WTC11 (cell line): Measurements from ENCODE around the gene ABCC6. TPM values are rescaled to one million over a fixed set of nuclear protein-coding genes. Genes with fewer than 3 reads are reported as not detected.

Source experiments
- ATAC-seq: fragments of 200-7000 bp; cut with Tn5 transposase; 2 replicates; pipeline ENCODE4 v1.10.0; 2021; ENCODE audit warnings: mild to moderate bottlenecking, moderate library complexity
- CTCF ChIA-PET: fragments of 300-600 bp; sonication (Branson Sonifier 250); formaldehyde crosslinking; loops from one replicate; lab custom pipeline; 2021; ENCODE audit warnings: antibody characterized with exemption; lab: Charles Lee
- POLR2A ChIA-PET: fragments of 350-600 bp; sonication (Branson Sonifier 250); formaldehyde crosslinking; loops from one replicate; lab custom pipeline; 2021; ENCODE audit warnings: antibody characterized with exemption; lab: Charles Lee
- DNase-seq: peaks from one replicate; pipeline ENCODE4 v3.0.0; 2021; ENCODE audit warnings: low spot score
- H3K27ac Mint-ChIP-seq: 2 replicates; pipeline ENCODE4 v1.8.0; 2021; ENCODE audit warnings: mixed read lengths
- H3K27me3 Mint-ChIP-seq: 2 replicates; pipeline ENCODE4 v1.8.0; 2021; ENCODE audit warnings: low read depth, mild to moderate bottlenecking, moderate library complexity, mixed read lengths
- H3K36me3 Mint-ChIP-seq: 2 replicates; pipeline ENCODE4 v1.8.0; 2021; ENCODE audit warnings: mixed read lengths
- H3K4me1 Mint-ChIP-seq: 2 replicates; pipeline ENCODE4 v1.8.0; 2022; ENCODE audit warnings: mixed read lengths
- H3K4me3 Mint-ChIP-seq: 2 replicates; pipeline ENCODE4 v1.8.0; 2021; ENCODE audit warnings: mild to moderate bottlenecking, moderate library complexity, mixed read lengths
- H3K9me3 Mint-ChIP-seq: 2 replicates; pipeline ENCODE4 v1.8.0; 2021; ENCODE audit warnings: mixed read lengths
- ATF1 ChIP-seq: sonication (generic); formaldehyde crosslinking; IDR thresholded peaks from 2 replicates; pipeline ENCODE4 v1.8.1; 2023; ENCODE audit warnings: mild to moderate bottlenecking, moderate library complexity, missing genetic modification reagents
- CREM ChIP-seq: sonication (generic); formaldehyde crosslinking; IDR thresholded peaks from 2 replicates; pipeline ENCODE4 v1.8.1; 2022; ENCODE audit warnings: mild to moderate bottlenecking, missing genetic modification reagents, moderate library complexity
- ELF4 ChIP-seq: sonication (generic); formaldehyde crosslinking; IDR thresholded peaks from 2 replicates; pipeline ENCODE4 v1.8.1; 2022; ENCODE audit warnings: low read depth, mild to moderate bottlenecking, moderate library complexity, missing genetic modification reagents
- GRHL2 ChIP-seq: fragments of 250-450 bp; sonication (Bioruptor Pico); IDR thresholded peaks from 2 replicates; pipeline ENCODE4 v1.8.0; 2022; ENCODE audit warnings: mild to moderate bottlenecking, moderate library complexity; ENCODE audit not compliant: insufficient replicate concordance, severe bottlenecking
- HMGA2 ChIP-seq: fragments of 250-450 bp; sonication (Bioruptor Pico); IDR thresholded peaks from 2 replicates; pipeline ENCODE4 v1.4.0; 2021; ENCODE audit warnings: mild to moderate bottlenecking, moderate library complexity
- JUN ChIP-seq: sonication (generic); formaldehyde crosslinking; IDR thresholded peaks from 2 replicates; pipeline ENCODE4 v1.8.0; 2023; ENCODE audit warnings: mild to moderate bottlenecking, missing genetic modification reagents
- MXD4 ChIP-seq: fragments of 250-450 bp; sonication (Bioruptor Pico); IDR thresholded peaks from 2 replicates; pipeline ENCODE4 v1.8.0; 2021; ENCODE audit warnings: mild to moderate bottlenecking, moderate library complexity, borderline replicate concordance
- NFYB ChIP-seq: sonication (generic); formaldehyde crosslinking; conservative IDR thresholded peaks from 2 replicates; pipeline ENCODE4 v1.8.0; 2022; ENCODE audit warnings: low read depth, missing genetic modification reagents
- NR1H2 ChIP-seq: sonication (generic); formaldehyde crosslinking; IDR thresholded peaks from 2 replicates; pipeline ENCODE4 v1.9.0; 2021; ENCODE audit warnings: mild to moderate bottlenecking, moderate library complexity, missing genetic modification reagents
- NR2C2 ChIP-seq: sonication (generic); formaldehyde crosslinking; IDR thresholded peaks from 2 replicates; pipeline ENCODE4 v1.8.0; 2022; ENCODE audit warnings: mild to moderate bottlenecking, missing genetic modification reagents
- PRRX2 ChIP-seq: fragments of 250-450 bp; sonication (Bioruptor Pico); IDR thresholded peaks from 2 replicates; pipeline ENCODE4 v1.8.0; 2021; ENCODE audit warnings: mild to moderate bottlenecking
- TP53 ChIP-seq: sonication (generic); formaldehyde crosslinking; IDR thresholded peaks from 2 replicates; pipeline ENCODE4 v1.8.1; 2023; ENCODE audit warnings: mild to moderate bottlenecking, missing genetic modification reagents
- ZNF121 ChIP-seq: sonication (generic); formaldehyde crosslinking; IDR thresholded peaks from 2 replicates; pipeline ENCODE4 v1.8.0; 2023; ENCODE audit warnings: missing genetic modification reagents
- ZNF138 ChIP-seq: sonication (generic); formaldehyde crosslinking; conservative IDR thresholded peaks from 2 replicates; pipeline ENCODE4 v1.8.1; 2022; ENCODE audit warnings: mild to moderate bottlenecking, moderate library complexity, missing genetic modification reagents
- total RNA-seq: library from RNA; stranded (reverse); gene quantifications from 3 replicates; pipeline ENCODE4 v1.2.3, GENCODE V29; 2021
- TF ChIP-seq, protein P1 (sequence below): sonication (generic); formaldehyde crosslinking; conservative IDR thresholded peaks from 2 replicates; pipeline ENCODE4 v1.8.1; 2023; ENCODE audit warnings: mild to moderate bottlenecking, low read depth, missing genetic modification reagents, moderate library complexity
- TF ChIP-seq, protein P2 (sequence below): sonication (generic); formaldehyde crosslinking; IDR thresholded peaks from 2 replicates; pipeline ENCODE4 v1.8.0; 2022; ENCODE audit warnings: mild to moderate bottlenecking, missing genetic modification reagents
- TF ChIP-seq, protein P3 (sequence below): sonication (generic); formaldehyde crosslinking; IDR thresholded peaks from 2 replicates; pipeline ENCODE4 v1.8.0; 2022; ENCODE audit warnings: mild to moderate bottlenecking, missing genetic modification reagents
- TF ChIP-seq, protein P4 (sequence below): sonication (generic); formaldehyde crosslinking; IDR thresholded peaks from 2 replicates; pipeline ENCODE4 v1.8.1; 2023; ENCODE audit warnings: mild to moderate bottlenecking, moderate library complexity, missing genetic modification reagents
- TF ChIP-seq, protein P5 (sequence below): sonication (generic); formaldehyde crosslinking; conservative IDR thresholded peaks from 2 replicates; pipeline ENCODE4 v1.8.1; 2022; ENCODE audit warnings: mild to moderate bottlenecking, missing genetic modification reagents
- TF ChIP-seq, protein P6 (sequence below): sonication (generic); formaldehyde crosslinking; IDR thresholded peaks from 2 replicates; pipeline ENCODE4 v1.8.1; 2022; ENCODE audit warnings: mild to moderate bottlenecking, missing genetic modification reagents, moderate library complexity, borderline replicate concordance

ABCC6 gene
- total RNA-seq, 1 experiment from 2014 or later = 1.3 TPM

DNA sequence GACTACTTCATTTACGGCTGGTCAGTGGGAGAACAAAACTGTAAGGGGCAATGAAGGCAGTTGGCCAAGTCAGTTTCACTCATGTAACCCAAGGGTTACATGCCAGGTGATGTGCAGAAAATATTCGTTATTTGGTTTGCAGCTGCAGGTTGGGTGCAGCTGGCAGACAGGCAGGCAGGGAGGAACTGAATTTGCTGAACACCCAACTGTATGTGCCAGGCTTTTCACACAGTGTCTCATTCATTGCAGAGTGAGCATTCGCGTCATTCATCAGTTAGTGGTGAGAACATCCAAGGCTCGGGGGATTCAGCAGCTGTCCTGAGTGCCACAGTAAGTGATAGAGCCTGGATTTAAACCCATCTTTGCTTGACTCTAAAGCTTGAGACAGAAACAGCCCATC is 59.7 kb downstream of the ABCC6 start:
- peaks cover 12% of the 10 kb centered on the region for H3K36me3 Mint-ChIP-seq
- no peaks in the 10 kb centered on the region; the same call in 1 of the 2 replicates for H3K27me3 Mint-ChIP-seq
- ChIA-PET POLR2A (no interaction called here), CTCF (no interaction called here)
- no peaks in the 10 kb centered on the region for H3K4me1 Mint-ChIP-seq
- TF ChIP-seq, protein P1, sequence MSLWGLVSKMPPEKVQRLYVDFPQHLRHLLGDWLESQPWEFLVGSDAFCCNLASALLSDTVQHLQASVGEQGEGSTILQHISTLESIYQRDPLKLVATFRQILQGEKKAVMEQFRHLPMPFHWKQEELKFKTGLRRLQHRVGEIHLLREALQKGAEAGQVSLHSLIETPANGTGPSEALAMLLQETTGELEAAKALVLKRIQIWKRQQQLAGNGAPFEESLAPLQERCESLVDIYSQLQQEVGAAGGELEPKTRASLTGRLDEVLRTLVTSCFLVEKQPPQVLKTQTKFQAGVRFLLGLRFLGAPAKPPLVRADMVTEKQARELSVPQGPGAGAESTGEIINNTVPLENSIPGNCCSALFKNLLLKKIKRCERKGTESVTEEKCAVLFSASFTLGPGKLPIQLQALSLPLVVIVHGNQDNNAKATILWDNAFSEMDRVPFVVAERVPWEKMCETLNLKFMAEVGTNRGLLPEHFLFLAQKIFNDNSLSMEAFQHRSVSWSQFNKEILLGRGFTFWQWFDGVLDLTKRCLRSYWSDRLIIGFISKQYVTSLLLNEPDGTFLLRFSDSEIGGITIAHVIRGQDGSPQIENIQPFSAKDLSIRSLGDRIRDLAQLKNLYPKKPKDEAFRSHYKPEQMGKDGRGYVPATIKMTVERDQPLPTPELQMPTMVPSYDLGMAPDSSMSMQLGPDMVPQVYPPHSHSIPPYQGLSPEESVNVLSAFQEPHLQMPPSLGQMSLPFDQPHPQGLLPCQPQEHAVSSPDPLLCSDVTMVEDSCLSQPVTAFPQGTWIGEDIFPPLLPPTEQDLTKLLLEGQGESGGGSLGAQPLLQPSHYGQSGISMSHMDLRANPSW (CRISPR knock-in tag) = no peak
- TF ChIP-seq ZNF121 (CRISPR knock-in tag) = no peak
- H3K27ac Mint-ChIP-seq = no peak overlapping the region
- H3K9me3 Mint-ChIP-seq = peaks cover 36% of the 10 kb centered on the region
- no peak overlapping the region for H3K4me3 Mint-ChIP-seq
- no peak for DNase-seq
- no peak for ATAC-seq

DNA sequence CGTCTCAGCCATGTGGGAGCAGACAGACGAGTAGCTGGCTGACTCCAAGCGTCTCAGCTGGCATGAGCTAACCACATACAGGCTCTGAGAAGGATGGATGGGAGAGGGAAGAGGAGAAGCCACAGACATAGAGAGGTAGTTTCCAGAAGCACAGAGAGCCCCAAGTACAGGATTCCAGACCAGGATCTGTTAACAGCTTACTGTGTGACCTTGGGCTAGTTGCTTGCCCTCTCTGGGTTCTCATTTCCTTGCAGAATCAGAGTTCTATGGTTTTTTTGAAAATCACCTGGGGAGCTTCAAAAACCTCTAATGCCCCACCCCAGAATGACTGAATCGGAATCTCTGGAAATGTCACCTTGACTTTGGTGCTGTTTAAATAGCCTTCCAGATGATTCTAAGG is 60.2 kb downstream of the ABCC6 start:
- TF ChIP-seq, protein P2, sequence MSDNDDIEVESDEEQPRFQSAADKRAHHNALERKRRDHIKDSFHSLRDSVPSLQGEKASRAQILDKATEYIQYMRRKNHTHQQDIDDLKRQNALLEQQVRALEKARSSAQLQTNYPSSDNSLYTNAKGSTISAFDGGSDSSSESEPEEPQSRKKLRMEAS (CRISPR knock-in tag) = no peak
- TF ChIP-seq, protein P3, sequence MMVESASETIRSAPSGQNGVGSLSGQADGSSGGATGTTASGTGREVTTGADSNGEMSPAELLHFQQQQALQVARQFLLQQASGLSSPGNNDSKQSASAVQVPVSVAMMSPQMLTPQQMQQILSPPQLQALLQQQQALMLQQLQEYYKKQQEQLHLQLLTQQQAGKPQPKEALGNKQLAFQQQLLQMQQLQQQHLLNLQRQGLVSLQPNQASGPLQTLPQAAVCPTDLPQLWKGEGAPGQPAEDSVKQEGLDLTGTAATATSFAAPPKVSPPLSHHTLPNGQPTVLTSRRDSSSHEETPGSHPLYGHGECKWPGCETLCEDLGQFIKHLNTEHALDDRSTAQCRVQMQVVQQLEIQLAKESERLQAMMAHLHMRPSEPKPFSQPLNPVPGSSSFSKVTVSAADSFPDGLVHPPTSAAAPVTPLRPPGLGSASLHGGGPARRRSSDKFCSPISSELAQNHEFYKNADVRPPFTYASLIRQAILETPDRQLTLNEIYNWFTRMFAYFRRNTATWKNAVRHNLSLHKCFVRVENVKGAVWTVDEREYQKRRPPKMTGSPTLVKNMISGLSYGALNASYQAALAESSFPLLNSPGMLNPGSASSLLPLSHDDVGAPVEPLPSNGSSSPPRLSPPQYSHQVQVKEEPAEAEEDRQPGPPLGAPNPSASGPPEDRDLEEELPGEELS = no peak
- TF ChIP-seq ELF4 (CRISPR knock-in tag) (no peak), ZNF121 (CRISPR knock-in tag) (no peak), NR2C2 (CRISPR knock-in tag) (no peak), CREM (no peak), NFYB (CRISPR knock-in tag) (no peak), ZNF138 (CRISPR knock-in tag) (no peak), PRRX2 (no peak), GRHL2 (no peak), NR1H2 (CRISPR knock-in tag) (no peak), HMGA2 (CRISPR knock-in tag) (no peak), JUN (CRISPR knock-in tag) (no peak), ATF1 (CRISPR knock-in tag) (no peak), MXD4 (CRISPR knock-in tag) (no peak), TP53 (CRISPR knock-in tag) (no peak)
- TF ChIP-seq, protein P4, sequence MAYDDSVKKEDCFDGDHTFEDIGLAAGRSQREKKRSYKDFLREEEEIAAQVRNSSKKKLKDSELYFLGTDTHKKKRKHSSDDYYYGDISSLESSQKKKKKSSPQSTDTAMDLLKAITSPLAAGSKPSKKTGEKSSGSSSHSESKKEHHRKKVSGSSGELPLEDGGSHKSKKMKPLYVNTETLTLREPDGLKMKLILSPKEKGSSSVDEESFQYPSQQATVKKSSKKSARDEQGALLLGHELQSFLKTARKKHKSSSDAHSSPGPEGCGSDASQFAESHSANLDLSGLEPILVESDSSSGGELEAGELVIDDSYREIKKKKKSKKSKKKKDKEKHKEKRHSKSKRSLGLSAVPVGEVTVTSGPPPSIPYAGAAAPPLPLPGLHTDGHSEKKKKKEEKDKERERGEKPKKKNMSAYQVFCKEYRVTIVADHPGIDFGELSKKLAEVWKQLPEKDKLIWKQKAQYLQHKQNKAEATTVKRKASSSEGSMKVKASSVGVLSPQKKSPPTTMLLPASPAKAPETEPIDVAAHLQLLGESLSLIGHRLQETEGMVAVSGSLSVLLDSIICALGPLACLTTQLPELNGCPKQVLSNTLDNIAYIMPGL (CRISPR knock-in tag) = no peak
- TF ChIP-seq, protein P5, sequence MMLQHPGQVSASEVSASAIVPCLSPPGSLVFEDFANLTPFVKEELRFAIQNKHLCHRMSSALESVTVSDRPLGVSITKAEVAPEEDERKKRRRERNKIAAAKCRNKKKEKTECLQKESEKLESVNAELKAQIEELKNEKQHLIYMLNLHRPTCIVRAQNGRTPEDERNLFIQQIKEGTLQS = no peak
- TF ChIP-seq, protein P1 (CRISPR knock-in tag) = no peak
- TF ChIP-seq, protein P6, sequence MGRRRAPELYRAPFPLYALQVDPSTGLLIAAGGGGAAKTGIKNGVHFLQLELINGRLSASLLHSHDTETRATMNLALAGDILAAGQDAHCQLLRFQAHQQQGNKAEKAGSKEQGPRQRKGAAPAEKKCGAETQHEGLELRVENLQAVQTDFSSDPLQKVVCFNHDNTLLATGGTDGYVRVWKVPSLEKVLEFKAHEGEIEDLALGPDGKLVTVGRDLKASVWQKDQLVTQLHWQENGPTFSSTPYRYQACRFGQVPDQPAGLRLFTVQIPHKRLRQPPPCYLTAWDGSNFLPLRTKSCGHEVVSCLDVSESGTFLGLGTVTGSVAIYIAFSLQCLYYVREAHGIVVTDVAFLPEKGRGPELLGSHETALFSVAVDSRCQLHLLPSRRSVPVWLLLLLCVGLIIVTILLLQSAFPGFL (CRISPR knock-in tag) = no peak
- POLR2A ChIA-PET = no interaction called here
- H3K9me3 Mint-ChIP-seq = peaks cover 41% of the 10 kb centered on the region
- no peak for ATAC-seq
- no peak overlapping the region for H3K4me3 Mint-ChIP-seq
- peaks cover 2% of the 10 kb centered on the region for H3K27me3 Mint-ChIP-seq
- peaks cover 17% of the 10 kb centered on the region for H3K36me3 Mint-ChIP-seq
- CTCF ChIA-PET = no interaction called here
- no peak overlapping the region for H3K27ac Mint-ChIP-seq
- no peak for DNase-seq
- no peaks in the 10 kb centered on the region for H3K4me1 Mint-ChIP-seq
